GM19452 (cell line): ENCODE measurements around the gene EEF2KMT.
A peak's percentile ranks its signal among the peaks of the same experiment; 100 is the strongest.

ENCODE experiments used
- ATAC-seq: cut with Tn5 transposase; IDR thresholded peaks from one replicate; pipeline ENCODE4 v1.9.1; 2021; ENCODE audit not compliant: unreplicated experiment

Gene EEF2KMT

DNA sequence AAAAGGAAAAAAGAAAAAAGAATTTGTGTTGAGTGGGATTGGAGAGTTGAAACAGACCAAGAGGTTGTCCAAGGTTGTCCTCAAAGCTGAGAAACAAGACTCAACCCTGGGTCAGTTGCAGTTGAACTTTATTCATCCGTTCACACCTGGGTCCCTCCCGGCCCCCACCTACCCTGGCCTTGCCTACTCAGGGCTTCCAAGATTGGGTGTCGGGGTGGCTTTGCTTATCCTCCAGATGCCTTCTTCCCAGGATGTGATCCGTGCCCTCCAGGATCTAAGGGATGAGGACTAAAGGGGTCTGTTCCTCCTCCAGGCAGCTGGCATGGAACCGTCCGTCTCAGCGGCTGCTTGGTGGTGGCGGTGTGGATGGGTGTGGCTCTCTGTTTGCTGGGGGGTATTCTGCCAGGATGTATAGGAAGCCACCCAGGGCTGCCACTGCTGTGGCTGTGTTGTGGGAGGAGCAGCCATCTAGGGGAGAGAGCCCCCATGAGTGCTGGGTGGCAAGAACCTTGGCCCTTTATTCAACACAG, 53.5 kb downstream of the EEF2KMT start:
- no peak for ATAC-seq

DNA sequence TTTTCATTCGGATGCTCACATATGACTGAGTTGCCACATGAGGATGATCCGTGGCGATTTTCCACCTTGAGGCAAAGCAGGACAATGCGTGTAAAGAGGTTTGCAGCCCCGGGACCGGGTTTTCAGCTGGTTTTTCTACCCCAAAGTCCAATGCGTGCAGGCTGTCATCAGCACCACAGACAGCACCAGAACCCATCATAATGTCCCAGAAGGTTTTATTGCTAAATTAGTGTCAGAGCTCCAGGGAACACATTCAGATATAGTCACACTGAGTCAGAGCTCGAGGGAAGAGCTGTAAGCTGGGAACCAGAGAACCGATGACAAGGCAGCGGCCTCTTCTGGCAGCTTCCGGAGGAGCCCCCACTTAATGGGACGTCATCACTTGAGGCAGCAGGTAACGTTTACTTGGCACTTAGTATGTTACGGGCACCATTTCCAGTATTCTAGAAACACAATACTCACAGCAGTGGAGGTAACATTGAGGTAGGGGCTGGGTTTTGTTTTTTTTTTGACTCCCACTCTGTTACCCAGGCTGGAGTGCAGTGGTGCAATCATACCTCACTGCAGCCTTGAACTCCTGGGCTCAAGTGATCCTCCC, 54.9 kb downstream of the EEF2KMT start:
- no peak for ATAC-seq

DNA sequence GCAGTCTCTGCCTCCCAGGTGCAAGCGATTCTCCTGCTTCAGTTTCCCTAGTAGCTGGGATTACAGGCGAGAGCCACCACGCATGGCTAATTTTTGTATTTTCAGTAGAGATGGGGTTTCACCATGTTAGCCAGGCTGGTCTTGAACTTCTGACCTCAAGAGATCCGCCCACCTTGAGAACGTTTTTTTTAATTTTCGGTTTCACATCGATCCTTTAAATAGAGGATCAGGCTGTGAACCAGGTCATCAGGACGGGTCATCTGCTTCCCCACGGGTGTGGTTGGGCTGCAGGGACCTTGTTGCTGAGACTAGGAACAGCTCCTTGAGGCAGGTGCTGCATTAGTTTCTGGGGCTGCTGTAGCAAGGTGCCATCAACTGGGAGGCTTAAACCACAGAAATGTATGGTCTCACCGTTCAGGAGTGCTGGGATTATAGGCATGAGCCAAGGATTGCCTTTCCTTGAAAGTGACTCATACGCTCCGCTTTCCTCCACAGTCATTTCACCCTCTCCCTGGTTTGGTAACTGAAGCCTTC, 55.9 kb downstream of the EEF2KMT start:
- ATAC-seq = peak; percentile 69

DNA sequence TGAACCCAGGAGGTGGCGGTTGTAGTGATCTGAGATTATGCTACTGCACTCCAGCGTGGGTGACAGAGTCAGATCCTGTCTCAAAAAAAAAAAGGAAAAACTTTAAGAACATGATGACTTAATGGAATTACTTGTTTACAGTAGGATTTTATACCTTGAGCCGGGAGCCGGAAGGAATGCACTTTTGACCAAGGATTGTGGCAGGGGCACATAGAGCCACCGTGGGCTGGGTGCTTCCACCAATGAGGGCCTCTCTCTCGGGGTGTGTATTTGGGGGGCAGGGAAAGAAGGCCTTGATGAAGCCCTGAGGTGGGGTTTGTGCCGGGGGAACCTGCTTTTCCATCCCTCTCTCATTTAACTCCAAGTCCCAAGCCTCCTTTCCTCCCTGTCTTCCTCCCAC, 57.1 kb downstream of the EEF2KMT start:
- no peak for ATAC-seq

DNA sequence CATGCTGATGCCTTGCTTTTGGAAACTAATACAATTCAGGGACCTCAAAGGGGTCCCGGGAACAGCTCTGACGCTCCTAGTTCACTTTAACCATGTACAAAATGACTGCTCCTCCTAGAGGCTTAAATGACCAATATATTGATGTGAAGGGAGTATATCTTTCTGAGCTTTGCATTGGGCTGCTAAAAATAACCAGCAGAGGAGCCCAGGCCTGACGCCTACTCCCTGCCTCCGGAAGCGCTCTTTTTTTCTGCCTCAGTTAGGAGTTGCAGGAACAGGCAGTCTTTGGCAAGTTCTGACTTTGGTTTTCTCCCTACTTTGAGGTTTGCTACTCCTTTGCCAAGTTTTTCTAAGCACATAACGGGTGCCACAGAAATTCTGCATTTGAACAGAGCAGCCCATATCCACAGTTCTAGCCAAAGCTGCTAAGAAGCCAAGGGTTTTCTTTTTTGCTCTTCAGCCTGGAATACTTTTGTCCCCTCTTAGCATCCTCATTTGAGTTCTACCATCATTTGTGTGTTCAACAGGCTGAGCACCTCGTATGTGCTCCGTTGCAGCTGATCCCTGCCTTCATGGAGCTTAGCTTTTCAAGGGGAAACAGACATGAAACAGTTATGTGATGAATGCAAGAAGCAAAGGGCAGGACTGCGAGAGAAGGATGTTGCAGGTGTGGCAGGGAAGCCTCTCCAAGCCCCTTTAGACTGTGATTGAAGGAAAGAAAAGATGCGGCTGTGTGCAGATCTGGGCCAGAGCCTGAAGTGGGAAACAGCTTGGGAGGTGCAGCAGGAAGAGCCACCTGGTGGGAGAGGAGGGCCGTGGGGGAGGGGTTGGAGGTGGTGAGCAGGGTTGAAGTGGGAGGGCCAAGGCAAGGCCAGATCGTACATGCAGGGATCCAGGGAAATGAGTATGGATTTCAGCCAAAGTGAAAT, 61.1 kb downstream of the EEF2KMT start:
- no peak for ATAC-seq

DNA sequence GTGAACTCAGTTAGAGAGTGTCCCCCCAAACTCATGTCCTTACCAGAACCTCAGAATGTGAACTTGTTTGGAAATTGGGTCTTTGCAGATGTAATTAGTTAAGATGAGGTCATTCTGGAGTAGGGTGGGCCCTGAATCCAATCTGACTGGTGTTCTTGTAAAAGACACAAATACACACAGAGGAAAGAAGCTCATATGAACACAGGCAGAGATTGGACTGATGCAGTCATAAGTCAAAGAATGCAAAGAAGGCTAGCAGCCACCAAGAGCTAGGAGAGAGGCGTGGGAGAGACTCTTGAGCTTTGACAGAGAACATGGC, 61.7 kb downstream of the EEF2KMT start:
- no peak for ATAC-seq
